GM20431 (cell line): ENCODE results near the gene C9orf152.

Source experiments
- in situ Hi-C: fragments of 300-500 bp; cut with MseI, MboI; formaldehyde crosslinking; loops from one replicate; pipeline ENCODE4 v1.15.0; 2020; ENCODE audit warnings: low sequenced_read_pairs; ENCODE audit not compliant: unreplicated experiment

C9orf152 gene

DNA sequence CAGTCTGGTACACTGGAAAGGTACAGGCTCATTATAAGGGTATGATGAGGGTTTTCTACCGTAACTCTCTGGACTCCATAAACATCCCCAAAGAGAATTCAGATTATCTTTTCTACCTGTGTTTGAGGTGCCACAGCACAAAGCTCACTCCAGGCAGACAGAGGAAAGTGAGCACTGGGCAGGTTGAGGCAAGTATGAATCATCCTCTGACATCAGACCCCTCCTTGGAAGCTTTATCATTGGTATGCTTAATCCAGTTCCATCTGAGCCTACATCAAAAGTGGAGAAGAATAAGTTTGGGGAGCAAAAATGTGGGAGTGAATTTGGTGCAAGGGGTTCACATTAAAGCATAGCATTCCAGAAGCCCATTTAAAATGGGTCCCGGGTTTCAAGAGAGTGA lies 21.7 kb downstream of the C9orf152 start:
- in situ Hi-C loops, result loop anchor here (25.0 kb wide), 1 partner anchor 426 kb away; no protein-coding TSS in a partner anchor

GRCh38 chr9:110185806-110186205 lies 22.2 kb downstream of the C9orf152 start:
- in situ Hi-C loops, result loop anchor here (25.0 kb wide), 1 partner anchor 426 kb away; no protein-coding TSS in a partner anchor

GRCh38 chr9:110183208-110184145 lies 24.5 kb downstream of the C9orf152 start:
- in situ Hi-C loops, result loop anchor here (25.0 kb wide), 1 partner anchor 429 kb away; no protein-coding TSS in a partner anchor

DNA sequence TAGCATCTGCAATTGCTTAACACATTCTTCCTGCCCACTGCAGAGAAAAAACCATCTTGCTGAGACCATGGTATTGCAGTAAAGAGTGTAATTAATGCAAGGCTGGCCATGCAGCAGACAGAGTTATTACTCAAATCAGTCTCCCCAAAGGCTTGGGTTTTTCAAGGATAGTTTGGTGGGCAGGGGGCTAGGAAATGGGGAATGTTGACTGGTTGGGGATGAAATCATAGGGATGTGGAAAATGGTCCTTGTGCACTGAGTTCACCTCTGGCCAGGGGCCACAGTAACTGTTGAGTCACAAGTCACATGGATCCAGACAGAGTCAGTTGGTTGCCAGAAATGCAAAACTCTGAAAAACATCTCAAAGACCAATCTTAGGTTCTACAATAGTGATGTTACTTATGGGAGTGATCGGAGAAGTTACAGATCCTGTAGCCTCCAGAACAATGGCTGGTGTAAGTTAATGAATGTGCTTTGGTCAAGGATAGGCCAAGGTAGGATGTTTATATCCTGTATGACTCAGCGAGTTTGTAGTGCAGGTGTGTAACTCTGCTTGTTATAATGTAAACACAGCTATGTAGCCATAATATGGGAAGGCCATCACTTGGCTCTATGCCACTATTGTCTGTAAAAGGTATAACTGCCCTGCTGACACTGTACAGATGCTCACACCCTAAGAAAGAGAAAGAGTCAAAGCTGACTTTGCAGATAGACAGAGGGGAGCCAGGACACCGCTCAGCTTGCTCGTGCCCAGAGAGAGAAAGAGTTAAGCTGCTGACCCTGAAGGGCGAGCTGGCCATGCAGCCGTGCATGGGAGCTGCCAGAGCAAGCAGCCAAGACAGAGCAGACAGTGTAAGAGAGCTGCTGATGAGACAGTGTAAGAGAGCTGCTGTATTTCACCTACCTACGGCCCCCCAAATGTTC lies 27.2 kb downstream of the C9orf152 start:
- in situ Hi-C loops, result loop anchor here (25.0 kb wide), 1 partner anchor 432 kb away; no protein-coding TSS in a partner anchor

GRCh38 chr9:110179734-110180133 lies 28.2 kb downstream of the C9orf152 start:
- in situ Hi-C loops, result loop anchor here (25.0 kb wide), 1 partner anchor 433 kb away; no protein-coding TSS in a partner anchor

DNA sequence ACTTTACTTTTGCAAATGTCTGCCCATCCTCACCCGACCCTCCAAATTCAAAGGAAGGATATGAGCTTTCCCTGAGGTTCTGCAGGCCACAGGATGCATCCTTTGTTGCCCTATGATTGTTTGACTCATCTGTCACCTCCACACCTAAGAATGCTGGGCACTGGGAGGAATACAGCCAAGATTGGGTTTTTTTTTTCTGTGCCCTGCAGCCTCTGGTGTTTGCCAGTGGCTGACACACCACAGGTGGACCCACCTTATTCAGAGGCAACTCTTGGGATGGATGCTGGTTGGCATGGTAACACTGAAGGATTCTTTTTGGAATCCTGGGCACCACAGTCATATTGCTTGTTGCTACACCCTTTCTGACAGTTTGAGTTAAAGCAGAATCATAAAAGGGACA lies 29.7 kb downstream of the C9orf152 start:
- in situ Hi-C loops, result loop anchor here (25.0 kb wide), 1 partner anchor 434 kb away; no protein-coding TSS in a partner anchor

- in situ Hi-C loops, result loop anchor here (25.0 kb wide), 1 partner anchor 437 kb away; no protein-coding TSS in a partner anchor
Measured at GRCh38 chr9:110175275-110175968, 32.5 kb downstream of the C9orf152 start.

- in situ Hi-C loops, result no loop called here
Measured at GRCh38 chr9:110173322-110173642, 34.7 kb downstream of the C9orf152 start.

- in situ Hi-C loops, result no loop called here
Measured at GRCh38 chr9:110170357-110171257, 37.4 kb downstream of the C9orf152 start.

DNA sequence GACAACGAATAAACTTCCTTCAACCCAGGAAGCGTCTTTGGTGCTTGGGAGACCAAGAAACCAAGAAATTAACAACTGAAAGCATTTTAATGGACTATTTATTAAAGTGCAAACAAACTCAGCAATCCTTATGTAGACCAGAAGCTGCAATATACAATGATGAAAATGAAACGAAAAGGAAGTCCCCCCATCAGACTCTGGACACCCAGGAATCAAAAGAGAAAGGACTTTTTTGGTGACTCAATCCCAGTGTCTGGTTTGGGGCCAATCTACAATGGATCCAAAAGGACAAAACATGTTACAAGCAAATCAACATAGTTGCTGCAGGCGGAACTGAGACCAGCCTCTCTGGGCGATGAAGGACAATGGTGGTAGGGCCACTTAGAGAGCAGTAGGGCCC lies 39.5 kb downstream of the C9orf152 start:
- in situ Hi-C loops, result no loop called here

DNA sequence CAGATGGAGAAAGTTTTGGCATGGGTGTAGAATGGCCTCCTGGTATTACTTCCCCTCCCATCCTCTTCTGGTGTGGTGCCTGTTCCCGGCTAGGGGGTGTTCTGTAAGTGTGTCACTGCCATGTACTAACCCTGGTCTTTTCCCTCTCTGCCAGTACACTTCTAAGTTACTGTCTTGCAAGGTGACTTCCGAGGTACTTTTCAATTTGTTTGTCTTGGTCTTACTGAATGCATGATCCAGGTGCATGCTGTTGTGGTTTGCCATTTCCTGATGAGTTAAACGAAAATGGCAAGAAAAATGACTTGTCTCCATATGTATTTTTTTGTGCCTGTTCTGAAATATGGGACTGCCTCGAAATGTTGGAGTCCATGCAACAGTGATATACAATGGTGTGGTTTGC lies 46.0 kb downstream of the C9orf152 start:
- in situ Hi-C loops, result no loop called here

DNA sequence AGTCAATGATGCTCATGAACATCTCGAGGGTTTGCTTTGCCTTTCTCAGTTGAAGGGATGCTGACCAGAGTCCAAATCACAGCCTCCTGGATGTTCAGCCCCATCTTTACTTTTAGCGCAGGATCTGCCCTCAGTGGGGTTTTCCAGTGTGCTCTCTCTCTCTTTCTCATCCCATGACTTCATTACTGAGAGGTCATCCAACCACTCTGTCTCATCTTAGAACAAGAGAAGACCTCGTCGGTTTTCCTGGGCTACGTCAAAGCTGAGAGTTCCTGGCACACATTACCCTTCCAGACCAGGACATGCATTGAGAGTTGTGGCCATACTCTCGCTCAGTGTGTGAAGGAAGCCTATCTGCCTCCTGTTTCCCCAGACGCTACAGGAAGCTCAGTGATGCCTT lies 47.3 kb downstream of the C9orf152 start:
- in situ Hi-C loops, result no loop called here

GRCh38 chr9:110160123-110160522 lies 47.8 kb downstream of the C9orf152 start:
- in situ Hi-C loops, result no loop called here

DNA sequence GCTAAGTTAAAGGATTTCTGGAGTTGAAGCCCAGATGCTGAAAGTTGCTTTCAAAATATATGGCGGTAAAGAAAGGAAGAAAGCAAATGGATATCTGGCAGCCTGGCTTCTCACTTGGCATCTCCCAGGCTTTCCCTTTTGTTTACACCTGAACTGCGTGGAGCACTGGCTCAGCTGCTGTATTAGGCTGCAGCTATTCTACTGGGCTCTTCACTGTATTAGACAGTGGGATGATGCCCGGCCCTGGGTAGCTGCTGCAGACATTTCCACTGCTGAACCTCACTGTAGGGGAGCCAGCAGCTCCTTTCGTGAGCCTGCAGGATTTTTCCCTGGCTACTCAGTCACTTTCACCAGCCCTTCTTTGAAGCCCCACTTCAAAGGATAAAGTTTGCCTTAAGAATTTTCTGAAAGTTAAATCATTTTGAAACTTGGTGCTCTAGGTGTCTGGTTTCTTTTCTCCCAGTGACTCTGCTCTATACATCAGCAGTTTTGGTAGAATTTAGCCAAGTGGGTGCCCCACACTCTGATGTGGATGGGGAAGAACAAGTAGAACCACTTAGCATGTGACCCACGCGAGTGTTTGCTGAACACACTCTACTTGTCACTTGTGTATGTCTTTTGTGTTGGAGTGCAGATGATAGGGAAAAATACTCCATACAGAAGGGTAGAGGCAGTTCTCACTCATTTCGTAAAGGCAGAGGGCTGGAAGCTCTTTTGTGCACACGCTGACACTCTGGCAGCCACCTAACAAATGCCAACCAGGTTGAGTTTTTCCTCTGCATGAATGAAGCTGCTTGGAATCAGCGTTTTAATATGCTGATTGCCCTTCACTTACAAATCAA lies 49.9 kb downstream of the C9orf152 start:
- in situ Hi-C loops, result loop anchor here (10.0 kb wide), 1 partner anchor 253 kb away; no protein-coding TSS in a partner anchor

DNA sequence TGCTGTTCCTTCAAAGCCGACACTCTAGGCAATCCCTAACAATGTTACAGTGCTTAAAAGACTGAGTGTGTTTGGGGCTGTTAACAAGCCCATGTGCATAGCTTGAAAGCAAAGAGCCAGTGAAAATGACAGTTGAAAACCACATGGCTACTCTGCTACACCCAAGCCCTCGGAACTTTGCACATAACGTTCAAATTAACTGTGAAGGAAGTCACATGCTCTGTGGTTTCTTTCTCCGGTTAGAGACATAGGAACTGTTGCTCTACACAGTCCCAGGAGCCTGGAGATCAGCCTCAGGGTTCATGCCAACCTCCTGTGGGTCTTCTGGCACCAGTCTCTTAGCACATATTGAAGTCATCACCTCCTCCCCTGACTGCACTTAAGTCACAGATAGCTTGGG lies 51.1 kb downstream of the C9orf152 start:
- in situ Hi-C loops, result loop anchor here (10.0 kb wide), 1 partner anchor 252 kb away; no protein-coding TSS in a partner anchor

DNA sequence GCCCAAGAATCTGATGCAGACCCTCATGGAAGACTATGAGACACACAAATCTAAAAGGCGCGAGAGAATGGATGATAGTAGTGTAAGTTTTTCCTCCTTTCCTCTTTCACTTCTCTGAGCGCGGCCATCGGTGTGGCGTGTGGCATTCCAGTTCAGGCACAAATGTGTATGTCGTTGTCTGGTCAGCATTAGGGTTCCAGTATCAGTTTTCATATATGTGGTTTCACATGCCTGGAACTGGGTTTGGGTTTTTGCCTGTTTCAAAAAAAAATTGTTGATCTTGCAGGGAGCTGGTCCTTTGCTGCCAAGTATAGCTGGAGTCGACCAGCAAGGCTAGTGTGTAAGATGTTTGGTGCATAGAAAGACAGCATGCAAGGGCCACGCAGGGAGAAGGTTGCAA lies 51.5 kb downstream of the C9orf152 start:
- in situ Hi-C loops, result loop anchor here (10.0 kb wide), 1 partner anchor 252 kb away; no protein-coding TSS in a partner anchor

- in situ Hi-C loops, result loop anchor here (10.0 kb wide), 1 partner anchor 251 kb away; no protein-coding TSS in a partner anchor
Measured at GRCh38 chr9:110155751-110156150, 52.2 kb downstream of the C9orf152 start.

DNA sequence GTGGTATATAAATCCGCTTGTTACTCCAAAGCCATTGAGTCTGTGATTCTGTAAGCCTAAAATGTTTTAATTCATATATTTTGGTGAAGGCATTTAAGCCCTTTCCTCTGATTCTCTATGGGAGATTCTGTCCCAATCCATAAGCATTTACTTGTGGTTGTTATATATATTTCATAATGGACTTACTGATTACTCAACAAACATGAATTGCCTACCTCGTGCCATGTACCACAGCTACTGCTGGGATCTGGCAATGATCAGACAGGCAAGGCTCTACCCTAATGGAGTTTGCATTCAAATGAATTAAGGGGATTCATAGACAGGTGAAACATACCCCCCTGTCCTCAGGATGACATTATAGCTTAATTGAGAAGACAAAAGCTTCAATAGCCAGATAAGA lies 54.5 kb downstream of the C9orf152 start:
- in situ Hi-C loops, result loop anchor here (10.0 kb wide), 1 partner anchor 249 kb away; no protein-coding TSS in a partner anchor
